Liver (tissue), 9 donors: ENCODE measurements around the gene CACNA1S. TPM values are rescaled to one million over a fixed set of nuclear protein-coding genes. Genes with fewer than 3 reads are reported as not detected.

Experiments used
- DNase-seq: peaks from one replicate; pipeline ENCODE4 v3.0.0-alpha.2; 2017; ENCODE audit warnings: low spot score
- H3K27ac ChIP-seq, 2 donors: one replicate each; pipeline ENCODE4 v1.7.0; 2013; ENCODE audit warnings: inconsistent platforms in 2 of 2, low read length in 2 of 2, control low read depth in 1 of 2, low read depth in 1 of 2, mild to moderate bottlenecking in 1 of 2
- H3K27me3 ChIP-seq, 4 donors: one replicate each; pipeline versions ENCODE4 v1.6.1 to v1.7.0; 2013; ENCODE audit warnings: low read length in 3 of 4, inconsistent platforms in 1 of 4, mild to moderate bottlenecking in 1 of 4, moderate library complexity in 1 of 4; ENCODE audit not compliant: control insufficient read depth in 4 of 4, insufficient read depth in 4 of 4
- H3K36me3 ChIP-seq, 4 donors: one replicate each; pipeline versions ENCODE4 v1.6.1 to v1.7.0; 2013; ENCODE audit warnings: low read length in 3 of 4, mild to moderate bottlenecking in 3 of 4, low read depth in 1 of 4, moderate library complexity in 1 of 4; ENCODE audit not compliant: control insufficient read depth in 4 of 4, insufficient read depth in 3 of 4
- H3K4me1 ChIP-seq, 4 donors: one replicate each; pipeline versions ENCODE4 v1.6.1 to v1.7.0; 2013; ENCODE audit warnings: low read length in 3 of 4, mild to moderate bottlenecking in 3 of 4, moderate library complexity in 1 of 4; ENCODE audit not compliant: control insufficient read depth in 4 of 4, insufficient read depth in 4 of 4
- H3K4me3 ChIP-seq, 3 donors: one replicate each; pipeline versions ENCODE4 v1.6.1 to v1.7.0; 2013; ENCODE audit warnings: low read length in 3 of 3, control low read depth in 1 of 3, low read depth in 1 of 3, mild to moderate bottlenecking in 1 of 3
- H3K9ac ChIP-seq, 2 donors: one replicate each; pipeline ENCODE4 v1.7.0; 2013; ENCODE audit warnings: low read length in 2 of 2, mild to moderate bottlenecking in 2 of 2, moderate library complexity in 2 of 2, control low read depth in 1 of 2, low read depth in 1 of 2
- H3K9me3 ChIP-seq, 4 donors: one replicate each; pipeline versions ENCODE4 v1.6.1 to v1.7.0; 2013; ENCODE audit warnings: low read length in 3 of 4; ENCODE audit not compliant: control insufficient read depth in 4 of 4
- EGR1 ChIP-seq, 2 donors: IDR thresholded peaks; 2 replicates each; pipeline ENCODE4 v1.6.1; 2016 to 2018; ENCODE audit warnings: antibody characterized with exemption in 2 of 2, low read depth in 2 of 2
- FOXA1 ChIP-seq: IDR thresholded peaks from 2 replicates; pipeline ENCODE4 v1.6.1; 2016; ENCODE audit warnings: antibody characterized with exemption
- FOXA2 ChIP-seq: IDR thresholded peaks from 2 replicates; pipeline ENCODE4 v1.6.1; 2016; ENCODE audit warnings: antibody characterized with exemption
- GABPA ChIP-seq, 2 donors: IDR thresholded peaks in 1 of 2; conservative IDR thresholded peaks in 1 of 2; 2 replicates each; pipeline ENCODE4 v1.6.1; 2016; ENCODE audit warnings: antibody characterized with exemption in 2 of 2, mild to moderate bottlenecking in 1 of 2, moderate library complexity in 1 of 2
- HNF4A ChIP-seq, 2 donors: conservative IDR thresholded peaks; 2 replicates each; pipeline ENCODE4 v1.6.1; 2016; ENCODE audit warnings: antibody characterized with exemption in 2 of 2, mild to moderate bottlenecking in 2 of 2
- HNF4G ChIP-seq: IDR thresholded peaks from 2 replicates; pipeline ENCODE4 v1.6.1; 2016; ENCODE audit warnings: antibody characterized with exemption
- JUND ChIP-seq, 2 donors: IDR thresholded peaks; 2 replicates each; pipeline ENCODE4 v1.6.1; 2016; ENCODE audit warnings: antibody characterized with exemption in 2 of 2
- RAD21 ChIP-seq, 2 donors: IDR thresholded peaks; 2 replicates each; pipeline ENCODE4 v1.6.1; 2016; ENCODE audit warnings: antibody characterized with exemption in 2 of 2, mild to moderate bottlenecking in 2 of 2
- RXRA ChIP-seq, 2 donors: IDR thresholded peaks; 2 replicates each; pipeline ENCODE4 v1.6.1; 2017 to 2018; ENCODE audit warnings: antibody characterized with exemption in 2 of 2, mild to moderate bottlenecking in 1 of 2
- SP1 ChIP-seq: IDR thresholded peaks from 2 replicates; pipeline ENCODE4 v1.6.1; 2018; ENCODE audit warnings: antibody characterized with exemption, mild to moderate bottlenecking
- TAF1 ChIP-seq: conservative IDR thresholded peaks from 2 replicates; pipeline ENCODE4 v1.6.1; 2016; ENCODE audit warnings: antibody characterized with exemption, mild to moderate bottlenecking
- YY1 ChIP-seq: IDR thresholded peaks from 2 replicates; pipeline ENCODE4 v1.6.1; 2016; ENCODE audit warnings: antibody characterized with exemption, mild to moderate bottlenecking
- WGBS: extraction: QIAGEN DNeasy Blood & Tissue Kit; methylation state at CpG from one replicate; pipeline ENCODE4 v1.1.7; 2013; 5-methylcytosine and 5-hydroxymethylcytosine counted together
- polyA plus RNA-seq, 2 donors: library from polyadenylated mRNA; stranded (reverse) in 1 of 2; unstranded in 1 of 2; fragments of 200-250 nt in 1 of 2; fragments of >200 nt in 1 of 2; fragmentation: Nextera tagmentation in 1 of 2; extraction: Ambion mirVana in 1 of 2; gene quantifications; one replicate each; pipeline versions ENCODE4 v1.2.1 to v1.2.3, GENCODE V29; 2013 to 2015
- total RNA-seq, 2 donors: library from RNA; depleted of rRNA; stranded (reverse); fragments of >200 nt; gene quantifications; one replicate each; pipeline ENCODE4 v1.2.3, GENCODE V29; 2014
- TF ChIP-seq, protein P1 (sequence below): IDR thresholded peaks from 2 replicates; pipeline ENCODE4 v1.6.1; 2016; ENCODE audit warnings: antibody characterized with exemption
- TF ChIP-seq, protein P2 (sequence below): IDR thresholded peaks from 2 replicates; pipeline ENCODE4 v1.6.1; 2016; ENCODE audit warnings: antibody characterized with exemption
- TF ChIP-seq, protein P3 (sequence below): IDR thresholded peaks from 2 replicates; pipeline ENCODE4 v1.6.1; 2016; ENCODE audit warnings: antibody characterized with exemption, mild to moderate bottlenecking
- TF ChIP-seq, protein P4 (sequence below): fragments of 150-350 bp; IDR thresholded peaks from 2 replicates; pipeline ENCODE4 v1.5.1; 2017; ENCODE audit warnings: improper control_type of control experiment, low read depth, low read length; ENCODE audit not compliant: missing input control
- donor health status: healthy.
- donor health status: healthy.
- donor health status: healthy.
- donor health status: healthy.
- donor health status: healthy.

CACNA1S gene
- total and polyA plus RNA-seq, 4 donors = under 0.01 to 0.33 TPM; not detected in 2

DNA sequence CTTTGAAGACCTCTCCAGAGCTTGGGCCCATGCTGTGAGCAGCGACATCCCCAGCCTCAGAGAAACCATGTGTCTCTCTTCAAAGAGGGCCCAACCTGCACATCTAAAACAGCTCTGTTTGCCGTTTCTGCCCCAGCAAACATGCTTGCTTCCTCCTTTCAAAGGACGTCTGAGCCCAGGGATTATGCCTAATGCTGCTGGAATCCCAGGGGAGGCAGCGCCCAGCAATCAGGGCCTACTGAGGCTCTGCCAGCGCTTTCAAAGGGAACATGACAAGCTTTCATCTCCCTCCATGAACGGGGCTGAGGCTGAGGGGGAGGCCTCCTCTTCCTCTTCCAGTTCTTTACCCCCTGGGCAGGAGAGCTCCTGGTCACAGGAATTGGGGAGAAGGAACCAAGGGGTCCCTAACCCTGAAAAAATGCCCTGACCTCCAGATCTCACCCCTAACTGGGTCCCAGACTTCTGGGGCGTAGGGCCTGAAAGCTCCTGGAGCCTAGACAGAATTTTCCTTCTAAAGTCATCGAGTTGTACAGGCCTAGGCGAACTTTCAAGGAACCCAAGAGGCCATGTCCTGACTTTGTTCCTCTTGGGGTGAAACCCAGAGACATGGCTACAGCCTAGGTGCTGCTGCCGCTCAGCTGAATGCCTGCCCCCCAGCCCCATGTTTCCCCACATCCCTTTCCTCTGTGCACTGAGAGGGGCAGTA lies 28.2 kb upstream of the CACNA1S start:
- H3K36me3 ChIP-seq = peaks cover 2 to 65% (median 19%) of the 10 kb centered on the region in 4 donors
- H3K27ac ChIP-seq = no peak overlapping the region
- DNase-seq = no peak
- 92% methylated on average over 10 of the region's 10 CpGs for WGBS
- no peaks in the 10 kb centered on the region for H3K4me1 ChIP-seq
- no peak overlapping the region for H3K4me3 ChIP-seq
- no peaks in the 10 kb centered on the region for H3K9me3 ChIP-seq
- no peak overlapping the region for H3K9ac ChIP-seq
- TF ChIP-seq FOXA2 (no peak), EGR1 (IDR thresholded peaks at IDR 0.05; ENCODE audit: low read depth in 2 of 2) (no peak), RXRA (IDR thresholded peaks at IDR 0.05) (no peak), YY1 (no peak), HNF4A (conservative IDR thresholded peaks at IDR 0.05) (no peak), SP1 (no peak), HNF4G (no peak), RAD21 (IDR thresholded peaks at IDR 0.05) (no peak), JUND (IDR thresholded peaks at IDR 0.05) (no peak), TAF1 (no peak), GABPA (IDR thresholded peaks at IDR 0.05 in 1 of 2, conservative IDR thresholded peaks at IDR 0.05 in 1 of 2) (no peak)
- TF ChIP-seq, protein P1, sequence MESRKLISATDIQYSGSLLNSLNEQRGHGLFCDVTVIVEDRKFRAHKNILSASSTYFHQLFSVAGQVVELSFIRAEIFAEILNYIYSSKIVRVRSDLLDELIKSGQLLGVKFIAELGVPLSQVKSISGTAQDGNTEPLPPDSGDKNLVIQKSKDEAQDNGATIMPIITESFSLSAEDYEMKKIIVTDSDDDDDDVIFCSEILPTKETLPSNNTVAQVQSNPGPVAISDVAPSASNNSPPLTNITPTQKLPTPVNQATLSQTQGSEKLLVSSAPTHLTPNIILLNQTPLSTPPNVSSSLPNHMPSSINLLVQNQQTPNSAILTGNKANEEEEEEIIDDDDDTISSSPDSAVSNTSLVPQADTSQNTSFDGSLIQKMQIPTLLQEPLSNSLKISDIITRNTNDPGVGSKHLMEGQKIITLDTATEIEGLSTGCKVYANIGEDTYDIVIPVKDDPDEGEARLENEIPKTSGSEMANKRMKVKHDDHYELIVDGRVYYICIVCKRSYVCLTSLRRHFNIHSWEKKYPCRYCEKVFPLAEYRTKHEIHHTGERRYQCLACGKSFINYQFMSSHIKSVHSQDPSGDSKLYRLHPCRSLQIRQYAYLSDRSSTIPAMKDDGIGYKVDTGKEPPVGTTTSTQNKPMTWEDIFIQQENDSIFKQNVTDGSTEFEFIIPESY = no peak
- TF ChIP-seq, protein P2, sequence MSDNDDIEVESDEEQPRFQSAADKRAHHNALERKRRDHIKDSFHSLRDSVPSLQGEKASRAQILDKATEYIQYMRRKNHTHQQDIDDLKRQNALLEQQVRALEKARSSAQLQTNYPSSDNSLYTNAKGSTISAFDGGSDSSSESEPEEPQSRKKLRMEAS = no peak
- TF ChIP-seq, protein P3, sequence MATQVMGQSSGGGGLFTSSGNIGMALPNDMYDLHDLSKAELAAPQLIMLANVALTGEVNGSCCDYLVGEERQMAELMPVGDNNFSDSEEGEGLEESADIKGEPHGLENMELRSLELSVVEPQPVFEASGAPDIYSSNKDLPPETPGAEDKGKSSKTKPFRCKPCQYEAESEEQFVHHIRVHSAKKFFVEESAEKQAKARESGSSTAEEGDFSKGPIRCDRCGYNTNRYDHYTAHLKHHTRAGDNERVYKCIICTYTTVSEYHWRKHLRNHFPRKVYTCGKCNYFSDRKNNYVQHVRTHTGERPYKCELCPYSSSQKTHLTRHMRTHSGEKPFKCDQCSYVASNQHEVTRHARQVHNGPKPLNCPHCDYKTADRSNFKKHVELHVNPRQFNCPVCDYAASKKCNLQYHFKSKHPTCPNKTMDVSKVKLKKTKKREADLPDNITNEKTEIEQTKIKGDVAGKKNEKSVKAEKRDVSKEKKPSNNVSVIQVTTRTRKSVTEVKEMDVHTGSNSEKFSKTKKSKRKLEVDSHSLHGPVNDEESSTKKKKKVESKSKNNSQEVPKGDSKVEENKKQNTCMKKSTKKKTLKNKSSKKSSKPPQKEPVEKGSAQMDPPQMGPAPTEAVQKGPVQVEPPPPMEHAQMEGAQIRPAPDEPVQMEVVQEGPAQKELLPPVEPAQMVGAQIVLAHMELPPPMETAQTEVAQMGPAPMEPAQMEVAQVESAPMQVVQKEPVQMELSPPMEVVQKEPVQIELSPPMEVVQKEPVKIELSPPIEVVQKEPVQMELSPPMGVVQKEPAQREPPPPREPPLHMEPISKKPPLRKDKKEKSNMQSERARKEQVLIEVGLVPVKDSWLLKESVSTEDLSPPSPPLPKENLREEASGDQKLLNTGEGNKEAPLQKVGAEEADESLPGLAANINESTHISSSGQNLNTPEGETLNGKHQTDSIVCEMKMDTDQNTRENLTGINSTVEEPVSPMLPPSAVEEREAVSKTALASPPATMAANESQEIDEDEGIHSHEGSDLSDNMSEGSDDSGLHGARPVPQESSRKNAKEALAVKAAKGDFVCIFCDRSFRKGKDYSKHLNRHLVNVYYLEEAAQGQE = no peak
- TF ChIP-seq, protein P4, sequence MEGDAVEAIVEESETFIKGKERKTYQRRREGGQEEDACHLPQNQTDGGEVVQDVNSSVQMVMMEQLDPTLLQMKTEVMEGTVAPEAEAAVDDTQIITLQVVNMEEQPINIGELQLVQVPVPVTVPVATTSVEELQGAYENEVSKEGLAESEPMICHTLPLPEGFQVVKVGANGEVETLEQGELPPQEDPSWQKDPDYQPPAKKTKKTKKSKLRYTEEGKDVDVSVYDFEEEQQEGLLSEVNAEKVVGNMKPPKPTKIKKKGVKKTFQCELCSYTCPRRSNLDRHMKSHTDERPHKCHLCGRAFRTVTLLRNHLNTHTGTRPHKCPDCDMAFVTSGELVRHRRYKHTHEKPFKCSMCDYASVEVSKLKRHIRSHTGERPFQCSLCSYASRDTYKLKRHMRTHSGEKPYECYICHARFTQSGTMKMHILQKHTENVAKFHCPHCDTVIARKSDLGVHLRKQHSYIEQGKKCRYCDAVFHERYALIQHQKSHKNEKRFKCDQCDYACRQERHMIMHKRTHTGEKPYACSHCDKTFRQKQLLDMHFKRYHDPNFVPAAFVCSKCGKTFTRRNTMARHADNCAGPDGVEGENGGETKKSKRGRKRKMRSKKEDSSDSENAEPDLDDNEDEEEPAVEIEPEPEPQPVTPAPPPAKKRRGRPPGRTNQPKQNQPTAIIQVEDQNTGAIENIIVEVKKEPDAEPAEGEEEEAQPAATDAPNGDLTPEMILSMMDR = no peak
- no peaks in the 10 kb centered on the region for H3K27me3 ChIP-seq

DNA sequence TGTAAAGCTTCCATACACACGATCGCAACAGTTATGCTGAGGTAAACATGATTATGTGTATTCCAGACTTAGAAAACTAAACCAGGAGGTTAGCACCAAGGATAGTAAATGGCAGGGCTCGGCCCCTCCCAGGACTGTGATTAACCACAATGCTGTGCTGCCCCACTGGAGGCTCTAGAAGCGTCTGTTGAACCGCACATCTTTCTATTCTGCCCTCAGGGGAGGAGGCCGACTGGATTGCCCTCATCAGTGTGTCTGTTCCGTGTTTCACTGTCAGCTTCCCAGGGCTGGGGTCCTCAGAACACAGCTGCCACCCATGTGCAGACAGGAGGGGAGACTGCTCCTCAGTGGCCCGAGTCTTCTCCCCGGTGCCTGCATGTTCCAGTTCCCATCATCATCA lies 27.5 kb upstream of the CACNA1S start:
- Histone ChIP-seq H3K36me3 (peaks cover 6 to 65% (median 18%) of the 10 kb centered on the region in 4 donors), H3K9ac (no peak overlapping the region), H3K4me3 (no peak overlapping the region), H3K27ac (no peak overlapping the region), H3K27me3 (no peaks in the 10 kb centered on the region), H3K4me1 (no peaks in the 10 kb centered on the region), H3K9me3 (no peaks in the 10 kb centered on the region)
- 96% methylated on average over 9 of the region's 9 CpGs for WGBS
- DNase-seq = no peak
- TF ChIP-seq FOXA1 (no peak), HNF4A (conservative IDR thresholded peaks at IDR 0.05) (no peak), RXRA (IDR thresholded peaks at IDR 0.05) (no peak), YY1 (no peak), RAD21 (IDR thresholded peaks at IDR 0.05) (no peak), FOXA2 (no peak), GABPA (IDR thresholded peaks at IDR 0.05 in 1 of 2, conservative IDR thresholded peaks at IDR 0.05 in 1 of 2) (no peak), JUND (IDR thresholded peaks at IDR 0.05) (no peak), SP1 (no peak), TAF1 (no peak), EGR1 (IDR thresholded peaks at IDR 0.05; ENCODE audit: low read depth in 2 of 2) (no peak), HNF4G (no peak)
- TF ChIP-seq, protein P3 = no peak
- TF ChIP-seq, protein P4 = no peak
